ENCODE measurements around the gene MEGF10.

DNA sequence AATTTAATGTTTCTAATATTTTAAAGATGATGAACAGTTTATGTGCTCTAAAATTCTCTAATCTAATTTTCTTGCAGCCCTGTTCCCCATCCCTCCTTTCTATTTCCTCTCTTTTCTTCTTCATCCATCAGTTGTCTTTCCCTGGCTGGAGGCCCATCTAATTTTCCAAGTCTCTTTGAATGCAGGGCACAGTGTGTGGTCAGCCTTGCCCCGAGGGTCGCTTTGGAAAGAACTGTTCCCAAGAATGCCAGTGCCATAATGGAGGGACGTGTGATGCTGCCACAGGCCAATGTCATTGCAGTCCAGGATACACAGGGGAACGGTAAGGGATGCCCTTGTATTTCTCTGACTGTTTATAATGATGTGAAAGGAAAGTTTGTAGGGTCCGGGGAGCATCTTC is 111.8 kb downstream of the MEGF10 start:
- no peak for TF ChIP-seq EZH2phosphoT487 (IDR thresholded peaks at IDR 0.05; ENCODE audit: insufficient read depth, low read depth)
- TF ChIP-seq EZH2 (IDR thresholded peaks at IDR 0.05; ENCODE audit: insufficient read depth, poor library complexity, severe bottlenecking) = no peak

Measured in GM23248 (cell line).